HCT116 (cell line): Measurements from ENCODE around the gene UBN1. TPM values are rescaled to one million over a fixed set of nuclear protein-coding genes. Genes with fewer than 3 reads are reported as not detected.

ENCODE experiments used
- EZH2 ChIP-seq: fragments of 200-600 bp; sonication (generic); IDR thresholded peaks from 2 replicates; pipeline ENCODE4 v1.6.1; 2017; ENCODE audit warnings: antibody characterized with exemption, mixed run types
- FOSL1 ChIP-seq: IDR thresholded peaks from 2 replicates; pipeline ENCODE4 v1.6.1; 2012; ENCODE audit warnings: low read depth
- JUND ChIP-seq: IDR thresholded peaks from 2 replicates; pipeline ENCODE4 v1.6.1; 2012
- POLR2AphosphoS5 ChIP-seq: IDR thresholded peaks from 2 replicates; pipeline ENCODE4 v1.6.1; 2011; ENCODE audit warnings: mild to moderate bottlenecking, low read depth, low read length, moderate library complexity
- RAD21 ChIP-seq: IDR thresholded peaks from 2 replicates; pipeline ENCODE4 v1.6.1; 2012; ENCODE audit warnings: low read depth, mild to moderate bottlenecking
- ZNF274 ChIP-seq: fragments of 200-500 bp; sonication (Bioruptor generic); IDR thresholded peaks from 2 replicates; pipeline ENCODE4 v1.6.1; 2014; ENCODE audit warnings: mild to moderate bottlenecking, low read depth, low read length, inconsistent platforms
- total RNA-seq: library from RNA; stranded (reverse); gene quantifications from one replicate; pipeline ENCODE4 v1.2.1, GENCODE V29; 2021; ENCODE audit not compliant: unreplicated experiment
- TF ChIP-seq, protein P1 (sequence below), 3 experiments: fragments of 200-600 bp in 1 of 3; sonication (generic) in 1 of 3; IDR thresholded peaks in 2 of 3; conservative IDR thresholded peaks in 1 of 3; 2 replicates each; pipeline ENCODE4 v1.5.1; 2012 to 2017; ENCODE audit warnings: low read depth in 2 of 3, low read length in 2 of 3, antibody characterized with exemption in 1 of 3, borderline replicate concordance in 1 of 3, control low read depth in 1 of 3, mild to moderate bottlenecking in 1 of 3, mixed read lengths in 1 of 3, mixed run types in 1 of 3, moderate library complexity in 1 of 3; ENCODE audit not compliant: insufficient read depth in 1 of 3
- TF ChIP-seq, protein P2 (sequence below): IDR thresholded peaks from 2 replicates; pipeline ENCODE4 v1.6.1; 2012; ENCODE audit warnings: low read depth

Gene UBN1
- total RNA-seq, 1 experiment from 2014 or later = 31.9 TPM

DNA sequence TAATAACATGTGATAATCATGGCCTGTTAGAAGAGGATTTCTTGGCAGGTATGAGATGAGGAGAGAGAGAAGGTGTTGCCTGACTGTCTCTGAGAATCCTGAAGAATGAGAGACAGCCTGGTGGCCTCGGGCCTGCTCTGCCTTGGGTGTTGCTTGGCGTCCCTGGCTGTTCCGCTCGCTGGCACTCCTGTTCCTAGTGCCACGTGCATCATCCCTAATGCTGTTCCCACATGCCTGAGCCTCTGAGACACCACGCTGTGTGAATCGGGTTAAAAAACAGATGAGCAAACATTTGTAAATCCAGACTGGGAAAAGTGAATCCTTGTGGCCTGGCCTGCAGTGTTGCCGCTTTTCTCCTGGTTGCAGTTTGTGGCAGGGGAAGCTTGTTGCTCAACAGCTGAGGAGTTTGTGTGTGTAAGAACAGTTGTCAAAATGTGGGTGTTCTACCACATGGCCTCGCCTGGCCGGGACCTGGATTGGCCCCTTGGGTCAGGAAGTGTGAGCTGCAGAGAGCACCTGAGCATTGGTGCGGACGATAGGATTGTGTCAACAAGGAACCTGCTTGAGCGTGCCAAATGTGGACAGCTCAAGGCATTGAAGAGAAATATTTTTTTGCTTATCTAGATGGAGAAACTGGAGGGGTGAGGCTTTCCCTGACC is 22.0 kb downstream of the UBN1 start (continued):
- TF ChIP-seq, protein P1, sequence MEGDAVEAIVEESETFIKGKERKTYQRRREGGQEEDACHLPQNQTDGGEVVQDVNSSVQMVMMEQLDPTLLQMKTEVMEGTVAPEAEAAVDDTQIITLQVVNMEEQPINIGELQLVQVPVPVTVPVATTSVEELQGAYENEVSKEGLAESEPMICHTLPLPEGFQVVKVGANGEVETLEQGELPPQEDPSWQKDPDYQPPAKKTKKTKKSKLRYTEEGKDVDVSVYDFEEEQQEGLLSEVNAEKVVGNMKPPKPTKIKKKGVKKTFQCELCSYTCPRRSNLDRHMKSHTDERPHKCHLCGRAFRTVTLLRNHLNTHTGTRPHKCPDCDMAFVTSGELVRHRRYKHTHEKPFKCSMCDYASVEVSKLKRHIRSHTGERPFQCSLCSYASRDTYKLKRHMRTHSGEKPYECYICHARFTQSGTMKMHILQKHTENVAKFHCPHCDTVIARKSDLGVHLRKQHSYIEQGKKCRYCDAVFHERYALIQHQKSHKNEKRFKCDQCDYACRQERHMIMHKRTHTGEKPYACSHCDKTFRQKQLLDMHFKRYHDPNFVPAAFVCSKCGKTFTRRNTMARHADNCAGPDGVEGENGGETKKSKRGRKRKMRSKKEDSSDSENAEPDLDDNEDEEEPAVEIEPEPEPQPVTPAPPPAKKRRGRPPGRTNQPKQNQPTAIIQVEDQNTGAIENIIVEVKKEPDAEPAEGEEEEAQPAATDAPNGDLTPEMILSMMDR (IDR thresholded peaks at IDR 0.05 in 2 of 3, conservative IDR thresholded peaks at IDR 0.05 in 1 of 3; ENCODE audit: borderline replicate concordance in 1 of 3, insufficient read depth in 1 of 3, low read depth in 2 of 3, low read length in 2 of 3) = no peak
- TF ChIP-seq RAD21 (no peak), EZH2 (no peak), FOSL1 (no peak), ZNF274 (no peak), JUND (no peak), POLR2AphosphoS5 (no peak)
- TF ChIP-seq, protein P2, sequence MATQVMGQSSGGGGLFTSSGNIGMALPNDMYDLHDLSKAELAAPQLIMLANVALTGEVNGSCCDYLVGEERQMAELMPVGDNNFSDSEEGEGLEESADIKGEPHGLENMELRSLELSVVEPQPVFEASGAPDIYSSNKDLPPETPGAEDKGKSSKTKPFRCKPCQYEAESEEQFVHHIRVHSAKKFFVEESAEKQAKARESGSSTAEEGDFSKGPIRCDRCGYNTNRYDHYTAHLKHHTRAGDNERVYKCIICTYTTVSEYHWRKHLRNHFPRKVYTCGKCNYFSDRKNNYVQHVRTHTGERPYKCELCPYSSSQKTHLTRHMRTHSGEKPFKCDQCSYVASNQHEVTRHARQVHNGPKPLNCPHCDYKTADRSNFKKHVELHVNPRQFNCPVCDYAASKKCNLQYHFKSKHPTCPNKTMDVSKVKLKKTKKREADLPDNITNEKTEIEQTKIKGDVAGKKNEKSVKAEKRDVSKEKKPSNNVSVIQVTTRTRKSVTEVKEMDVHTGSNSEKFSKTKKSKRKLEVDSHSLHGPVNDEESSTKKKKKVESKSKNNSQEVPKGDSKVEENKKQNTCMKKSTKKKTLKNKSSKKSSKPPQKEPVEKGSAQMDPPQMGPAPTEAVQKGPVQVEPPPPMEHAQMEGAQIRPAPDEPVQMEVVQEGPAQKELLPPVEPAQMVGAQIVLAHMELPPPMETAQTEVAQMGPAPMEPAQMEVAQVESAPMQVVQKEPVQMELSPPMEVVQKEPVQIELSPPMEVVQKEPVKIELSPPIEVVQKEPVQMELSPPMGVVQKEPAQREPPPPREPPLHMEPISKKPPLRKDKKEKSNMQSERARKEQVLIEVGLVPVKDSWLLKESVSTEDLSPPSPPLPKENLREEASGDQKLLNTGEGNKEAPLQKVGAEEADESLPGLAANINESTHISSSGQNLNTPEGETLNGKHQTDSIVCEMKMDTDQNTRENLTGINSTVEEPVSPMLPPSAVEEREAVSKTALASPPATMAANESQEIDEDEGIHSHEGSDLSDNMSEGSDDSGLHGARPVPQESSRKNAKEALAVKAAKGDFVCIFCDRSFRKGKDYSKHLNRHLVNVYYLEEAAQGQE = no peak
